Endothelial cell of umbilical vein (primary cell): ENCODE measurements around the gene B9D2. TPM values are rescaled to one million over a fixed set of nuclear protein-coding genes. Genes with fewer than 3 reads are reported as not detected.
A peak's percentile ranks its signal among the peaks of the same experiment; 100 is the strongest.

Experiments
- BruUV-seq: library from RNA; stranded (reverse); fragments of 400-500 nt; replicated peaks from 2 replicates; lab custom pipeline; 2021; lab: Mats Ljungman, UMichigan
- CTCF ChIA-PET: fragments of 300-600, 350-600 bp; sonication (Branson Sonifier 250); formaldehyde crosslinking; loops from one replicate; lab custom pipeline; 2021; ENCODE audit warnings: antibody characterized with exemption, inconsistent platforms; lab: Charles Lee
- POLR2A ChIA-PET: fragments of 300-600, 350-600 bp; sonication (Branson Sonifier 250); formaldehyde crosslinking; loops from one replicate; lab custom pipeline; 2021; ENCODE audit warnings: antibody characterized with exemption, inconsistent platforms; lab: Charles Lee
- DNase-seq: peaks from one replicate; pipeline ENCODE4 v3.0.0-alpha.2; 2011; ENCODE audit warnings: low read depth, low spot score
- FAIRE-seq: peaks from 2 replicates; lab custom pipeline; 2011; peaks lifted over from hg19 to GRCh38; lab: Jason Lieb, UNC
- H2AFZ ChIP-seq: 2 replicates; pipeline ENCODE4 v1.6.0; 2012; ENCODE audit warnings: low read depth, low read length, control low read depth, inconsistent platforms
- H3K27ac ChIP-seq: 2 replicates; pipeline ENCODE4 v1.5.1; 2011; ENCODE audit warnings: low read depth, mild to moderate bottlenecking, control low read depth, low read length, moderate library complexity; ENCODE audit not compliant: insufficient read depth
- H3K27me3 ChIP-seq, 2 experiments: 2 replicates each; pipeline versions ENCODE4 v1.6.0 to v1.6.1; 2011; ENCODE audit warnings: low read length in 2 of 2, mixed read lengths in 1 of 2; ENCODE audit not compliant: control insufficient read depth in 2 of 2, insufficient read depth in 2 of 2
- H3K36me3 ChIP-seq, 2 experiments: 2 replicates in 1 of 2; 3 replicates in 1 of 2; pipeline ENCODE4 v1.5.1; 2011; ENCODE audit warnings: low read length in 2 of 2, mild to moderate bottlenecking in 1 of 2, moderate library complexity in 1 of 2; ENCODE audit not compliant: control insufficient read depth in 2 of 2, insufficient read depth in 2 of 2; ENCODE audit errors: extremely low read depth in 1 of 2
- H3K4me1 ChIP-seq: 3 replicates; pipeline ENCODE4 v1.5.1; 2011; ENCODE audit warnings: mild to moderate bottlenecking, low read length; ENCODE audit not compliant: control insufficient read depth, insufficient read depth; ENCODE audit errors: extremely low read depth
- H3K4me2 ChIP-seq: 2 replicates; pipeline ENCODE4 v1.6.1; 2011; ENCODE audit warnings: low read length, control low read depth, mixed read lengths; ENCODE audit not compliant: insufficient read depth
- H3K4me3 ChIP-seq, 3 experiments: fragments of 200-600 bp in 1 of 3; sonication (generic), shearing (Covaris generic) in 1 of 3; replicated peaks in 1 of 3; 2 replicates each; pipeline ENCODE4 v1.5.1; 2011 to 2016; ENCODE audit warnings: control low read depth in 3 of 3, low read length in 3 of 3, mild to moderate bottlenecking in 2 of 3, inconsistent platforms in 1 of 3, low read depth in 1 of 3, moderate library complexity in 1 of 3; ENCODE audit not compliant: insufficient read depth in 1 of 3
- H3K79me2 ChIP-seq: 2 replicates; pipeline ENCODE4 v1.6.0; 2012; ENCODE audit warnings: low read length, inconsistent platforms; ENCODE audit not compliant: control insufficient read depth, insufficient read depth
- H3K9ac ChIP-seq: replicated peaks from 2 replicates; pipeline ENCODE3; 2011; ENCODE audit warnings: low read length, control low read depth; ENCODE audit not compliant: insufficient read depth; ENCODE audit errors: extremely low read depth
- H3K9me1 ChIP-seq: replicated peaks from 3 replicates; pipeline ENCODE4 v1.6.0; 2011; ENCODE audit warnings: mild to moderate bottlenecking, low read length; ENCODE audit not compliant: control insufficient read depth, insufficient read depth; ENCODE audit errors: extremely low read depth
- H3K9me3 ChIP-seq: replicated peaks from 2 replicates; pipeline ENCODE4 v1.5.1; 2012; ENCODE audit warnings: low read length, inconsistent platforms; ENCODE audit not compliant: control insufficient read depth, insufficient read depth
- H4K20me1 ChIP-seq: replicated peaks from 2 replicates; pipeline ENCODE3; 2011; ENCODE audit warnings: mild to moderate bottlenecking, low read length; ENCODE audit not compliant: control insufficient read depth, insufficient read depth; ENCODE audit errors: extremely low read depth
- JUN ChIP-seq: IDR thresholded peaks from 2 replicates; pipeline ENCODE4 v1.6.1; 2011; ENCODE audit warnings: borderline replicate concordance, low read depth; ENCODE audit not compliant: insufficient read length, insufficient read depth
- MAX ChIP-seq: IDR thresholded peaks from 2 replicates; pipeline ENCODE4 v1.6.1; 2011; ENCODE audit not compliant: insufficient read depth, insufficient read length
- MYC ChIP-seq: IDR thresholded peaks from one replicate; pipeline ENCODE4 v1.6.1; 2011; ENCODE audit warnings: mild to moderate bottlenecking, low read depth, low read length
- dilution Hi-C: fragments of 300-500 bp; cut with MboI; formaldehyde crosslinking; loops from one replicate; pipeline ENCODE4 v1.15.0; 2019; ENCODE audit warnings: low sequenced_read_pairs; ENCODE audit not compliant: extremely low pct_ligation_motif_present
- intact Hi-C: fragments of 100-400 bp; cut with micrococcal nuclease; formaldehyde crosslinking; loops from one replicate; pipeline ENCODE4 v1.10.0; 2022
- polyA plus RNA-seq, 4 experiments: library from polyadenylated mRNA; depleted of rRNA in 3 of 4; stranded (reverse) in 3 of 4; unstranded in 1 of 4; fragments of >200 nt; gene quantifications; 2 replicates each; pipeline versions ENCODE4 v1.2.1 to v1.2.3, GENCODE V29; 2011 to 2012; ENCODE audit warnings: missing spikeins in 1 of 4
- total RNA-seq: library from RNA; stranded (reverse); gene quantifications from 2 replicates; pipeline ENCODE4 v1.2.3, GENCODE V29; 2021
- TF ChIP-seq, protein P1 (sequence below), 2 donors: IDR thresholded peaks; 1 replicate in 1 of 2; 2 replicates in 1 of 2; pipeline ENCODE4 v1.5.1; 2011; ENCODE audit warnings: low read length in 2 of 2, mild to moderate bottlenecking in 2 of 2, moderate library complexity in 2 of 2, control low read depth in 1 of 2, inconsistent platforms in 1 of 2, low read depth in 1 of 2; ENCODE audit not compliant: insufficient read depth in 1 of 2; ENCODE audit errors: extremely low read depth in 1 of 2

Gene B9D2
- total and polyA plus RNA-seq, 2 donors (not counting 3 experiments of a cell fraction or from before 2014, with no cell fraction given), result 12.2 to 23.9 TPM

DNA sequence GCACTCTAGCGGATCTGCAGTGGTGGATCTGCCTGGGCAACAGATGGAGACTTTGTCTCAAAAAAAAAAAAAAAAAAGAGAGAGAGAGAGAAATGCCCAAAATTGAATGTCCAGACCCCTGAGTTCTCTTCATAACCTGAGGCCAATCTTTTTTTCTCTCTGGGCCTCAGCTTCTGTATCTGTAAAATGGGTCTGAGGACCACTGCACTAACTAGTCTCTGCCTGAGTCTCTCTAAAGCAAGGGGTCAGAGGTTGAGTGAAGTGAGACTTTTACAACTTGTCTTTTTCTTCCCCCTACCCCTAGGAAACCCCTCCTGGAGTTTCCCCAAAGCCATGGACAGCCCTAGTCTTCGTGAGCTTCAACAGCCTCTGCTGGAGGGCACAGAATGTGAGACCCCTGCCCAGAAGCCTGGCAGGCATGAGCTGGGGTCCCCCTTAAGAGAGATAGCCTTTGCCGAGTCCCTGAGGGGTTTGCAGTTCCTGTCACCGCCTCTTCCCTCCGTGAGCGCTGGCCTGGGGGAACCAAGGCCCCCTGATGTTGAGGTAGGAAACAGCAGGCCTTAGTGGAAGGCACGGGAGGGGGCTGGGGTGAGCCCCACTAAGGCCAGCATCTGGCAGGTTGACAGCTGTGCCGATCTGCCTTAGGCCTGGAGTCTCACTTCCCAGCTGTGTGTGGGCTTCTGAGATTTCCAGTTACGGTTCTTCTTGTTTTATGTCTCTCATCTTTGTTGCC lies 14.2 kb upstream of the B9D2 start:
- DNase-seq, result no peak
- POLR2A ChIA-PET, result no interaction called here
- no peak overlapping the region for H3K27ac ChIP-seq
- H3K9ac ChIP-seq, result no peak overlapping the region
- FAIRE-seq, result no peak
- CTCF ChIA-PET, result interaction anchor here (0.7 to 2.7 kb wide), 6 partner anchors 10 to 168 kb away, joined by 3 to 7 read pairs (median 3); partner anchors contain the start of gene DMAC2
- dilution Hi-C loops, result no loop called here
- no peak overlapping the region for H2AFZ ChIP-seq
- H3K79me2 ChIP-seq, result peaks cover 2% of the 10 kb centered on the region
- intact Hi-C loops, result loop anchor here (2.0 kb wide), 1 partner anchor 19 kb away; the partner anchor contains the start of genes BCKDHA and EXOSC5
- no peaks in the 10 kb centered on the region for H3K9me3 ChIP-seq
- H4K20me1 ChIP-seq, result no peaks in the 10 kb centered on the region
- peaks cover 8% of the 10 kb centered on the region for H3K4me1 ChIP-seq
- no TSS peak for BruUV-seq
- H3K4me2 ChIP-seq, result no peak overlapping the region
- H3K36me3 ChIP-seq, result no peaks in the 10 kb centered on the region
- TF ChIP-seq, protein P1, sequence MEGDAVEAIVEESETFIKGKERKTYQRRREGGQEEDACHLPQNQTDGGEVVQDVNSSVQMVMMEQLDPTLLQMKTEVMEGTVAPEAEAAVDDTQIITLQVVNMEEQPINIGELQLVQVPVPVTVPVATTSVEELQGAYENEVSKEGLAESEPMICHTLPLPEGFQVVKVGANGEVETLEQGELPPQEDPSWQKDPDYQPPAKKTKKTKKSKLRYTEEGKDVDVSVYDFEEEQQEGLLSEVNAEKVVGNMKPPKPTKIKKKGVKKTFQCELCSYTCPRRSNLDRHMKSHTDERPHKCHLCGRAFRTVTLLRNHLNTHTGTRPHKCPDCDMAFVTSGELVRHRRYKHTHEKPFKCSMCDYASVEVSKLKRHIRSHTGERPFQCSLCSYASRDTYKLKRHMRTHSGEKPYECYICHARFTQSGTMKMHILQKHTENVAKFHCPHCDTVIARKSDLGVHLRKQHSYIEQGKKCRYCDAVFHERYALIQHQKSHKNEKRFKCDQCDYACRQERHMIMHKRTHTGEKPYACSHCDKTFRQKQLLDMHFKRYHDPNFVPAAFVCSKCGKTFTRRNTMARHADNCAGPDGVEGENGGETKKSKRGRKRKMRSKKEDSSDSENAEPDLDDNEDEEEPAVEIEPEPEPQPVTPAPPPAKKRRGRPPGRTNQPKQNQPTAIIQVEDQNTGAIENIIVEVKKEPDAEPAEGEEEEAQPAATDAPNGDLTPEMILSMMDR (IDR thresholded peaks at IDR 0.05; ENCODE audit: extremely low read depth in 1 of 2, insufficient read depth in 1 of 2, low read depth in 1 of 2, low read length in 2 of 2), result peak in 1 of 2 donors; percentile 2
- TF ChIP-seq MAX, result no peak
- no peak for TF ChIP-seq JUN
- TF ChIP-seq MYC, result no peak
- H3K4me3 ChIP-seq, result no peak overlapping the region
- no peaks in the 10 kb centered on the region for H3K27me3 ChIP-seq
- no peaks in the 10 kb centered on the region for H3K9me1 ChIP-seq
